ENCODE measurements around the gene MARCHF4. TPM values are rescaled to one million over a fixed set of nuclear protein-coding genes. Genes with fewer than 3 reads are reported as not detected.

Gene MARCHF4
- 0.52 and 1.1 TPM in 2 replicates for total RNA-seq

GRCh38 chr2:216371721-216372702, at the start of gene MARCHF4:
TSS of gene MARCHF4 (minus strand) at chr2:216372483. CDS start at chr2:216370260, 2,223 bp downstream.

GRCh38 chr2:216412022-216412999, 40.0 kb upstream of the MARCHF4 start, which contains the start of gene SMARCAL1:
TSS of gene SMARCAL1 (plus strand) at chr2:216412484. CDS start at chr2:216414705, 2,221 bp downstream.

Small RNA genes within 50 kb of the gene (small RNA-seq; reads per million reads assigned to genes)
- gene RF00019 = not detected

Other genes with a start within 250 kb of the MARCHF4 start
- 17.9 and 19.1 TPM in 2 replicates for gene SMARCAL1, start 40.0 kb upstream of the MARCHF4 start, total RNA-seq
- gene RPL37A, start 126.4 kb upstream of the MARCHF4 start, total RNA-seq = 883 and 1,036 TPM in 2 replicates

Data from articular chondrocyte of knee joint (primary cell).